HG03025 (cell line): ENCODE data around the gene PPP1R18.
"Not testable (repeated sequence)": the region's sequence is repeated elsewhere in the genome, so short reads cannot be mapped to it uniquely, and the experiment has no call there.

Experiments used
- ATAC-seq: cut with Tn5 transposase; IDR thresholded peaks from one replicate; pipeline ENCODE4 v1.9.1; 2021; ENCODE audit warnings: mild to moderate bottlenecking, moderate library complexity; ENCODE audit not compliant: unreplicated experiment, low FRiP score

The PPP1R18 gene, protein sequence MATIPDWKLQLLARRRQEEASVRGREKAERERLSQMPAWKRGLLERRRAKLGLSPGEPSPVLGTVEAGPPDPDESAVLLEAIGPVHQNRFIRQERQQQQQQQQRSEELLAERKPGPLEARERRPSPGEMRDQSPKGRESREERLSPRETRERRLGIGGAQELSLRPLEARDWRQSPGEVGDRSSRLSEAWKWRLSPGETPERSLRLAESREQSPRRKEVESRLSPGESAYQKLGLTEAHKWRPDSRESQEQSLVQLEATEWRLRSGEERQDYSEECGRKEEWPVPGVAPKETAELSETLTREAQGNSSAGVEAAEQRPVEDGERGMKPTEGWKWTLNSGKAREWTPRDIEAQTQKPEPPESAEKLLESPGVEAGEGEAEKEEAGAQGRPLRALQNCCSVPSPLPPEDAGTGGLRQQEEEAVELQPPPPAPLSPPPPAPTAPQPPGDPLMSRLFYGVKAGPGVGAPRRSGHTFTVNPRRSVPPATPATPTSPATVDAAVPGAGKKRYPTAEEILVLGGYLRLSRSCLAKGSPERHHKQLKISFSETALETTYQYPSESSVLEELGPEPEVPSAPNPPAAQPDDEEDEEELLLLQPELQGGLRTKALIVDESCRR

DNA sequence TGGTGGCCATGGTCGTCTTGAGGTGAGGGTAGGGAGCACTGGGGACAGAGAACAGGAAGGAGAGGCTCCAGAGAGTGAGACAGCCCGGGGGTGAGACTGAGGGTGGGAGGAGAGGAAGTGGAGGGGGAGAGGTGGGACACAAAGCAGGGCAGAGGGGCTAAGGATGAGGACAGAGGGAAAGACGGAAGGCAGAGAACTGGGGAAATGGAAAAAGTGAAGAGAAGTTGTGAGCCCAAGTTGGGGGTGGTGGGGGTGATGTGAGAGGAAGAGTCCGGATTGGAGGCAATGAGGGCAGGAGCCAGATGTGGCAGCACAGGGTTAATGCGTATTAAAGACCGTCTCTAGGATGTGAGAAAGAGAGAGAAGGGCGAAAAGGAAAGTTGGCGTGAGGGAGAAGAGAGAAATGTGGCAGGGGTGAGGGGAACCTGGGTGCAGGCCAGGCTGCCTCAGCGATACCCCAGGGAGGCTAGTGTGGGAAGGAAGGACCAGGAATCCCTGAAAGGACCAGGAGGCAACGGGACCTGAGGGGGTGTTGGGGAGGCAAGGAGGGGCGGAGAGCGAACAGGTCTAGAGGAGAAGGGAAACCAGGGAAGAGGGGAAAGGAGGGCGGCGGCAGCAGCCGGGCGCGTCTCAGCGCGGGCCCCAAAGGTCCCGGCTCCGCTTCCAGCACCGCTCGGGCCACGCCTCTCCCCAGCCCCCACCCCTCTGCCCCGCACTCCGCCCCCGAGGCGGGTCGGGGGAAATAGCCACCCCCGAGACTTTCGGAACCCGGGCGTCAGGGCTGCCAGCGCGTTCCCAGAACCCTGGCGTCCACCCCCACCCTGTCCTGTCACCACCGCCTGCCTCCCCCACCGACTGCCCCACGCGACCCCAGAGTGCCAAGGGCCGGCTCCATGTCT lies at the start of gene PPP1R18:
PPP1R18 (minus strand) TSS at position 637 of the 899 bp plus-strand sequence; CDS start at position 10, 627 bp downstream.
- ATAC-seq = no peak

GRCh38 chr6:30735668-30736314 lies 49.3 kb upstream of the PPP1R18 start:
- no peak for ATAC-seq

DNA sequence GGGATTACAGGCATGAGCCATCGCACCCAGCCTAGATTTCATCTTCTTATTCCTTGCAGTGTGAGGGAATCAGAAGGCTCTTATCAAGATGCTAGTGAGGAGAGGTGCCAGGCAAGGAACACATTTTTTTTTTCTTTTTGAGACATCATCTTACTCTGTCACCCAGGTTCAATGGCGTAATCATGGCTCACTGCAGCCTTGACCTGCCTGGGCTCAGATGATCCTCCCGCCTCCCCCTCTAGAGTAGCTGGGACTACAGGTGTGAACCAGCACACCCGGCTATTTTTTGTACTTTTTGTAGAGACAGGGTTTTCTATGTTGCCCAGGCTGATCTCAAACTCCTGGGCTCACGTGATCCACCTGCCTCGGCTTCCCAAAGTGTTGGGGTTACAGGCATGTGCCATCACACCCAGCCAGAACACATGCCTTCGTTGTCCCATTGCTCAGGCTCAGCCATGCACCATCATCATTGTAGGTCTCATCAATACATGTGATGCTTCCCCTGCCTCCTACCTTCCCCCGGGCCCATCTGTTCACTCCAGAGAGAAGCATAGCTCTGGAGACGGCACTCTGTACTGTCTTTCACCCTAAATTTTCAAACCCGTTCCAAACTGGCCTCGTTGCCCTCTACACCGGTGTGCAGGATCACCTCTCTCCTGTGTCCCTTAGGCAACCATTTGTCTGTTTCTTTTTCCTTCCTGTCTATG lies 45.9 kb upstream of the PPP1R18 start:
- no peak for ATAC-seq

- ATAC-seq = no peak
These were observed 44.4 kb upstream of the PPP1R18 start for GRCh38 chr6:30730601-30731435.

DNA sequence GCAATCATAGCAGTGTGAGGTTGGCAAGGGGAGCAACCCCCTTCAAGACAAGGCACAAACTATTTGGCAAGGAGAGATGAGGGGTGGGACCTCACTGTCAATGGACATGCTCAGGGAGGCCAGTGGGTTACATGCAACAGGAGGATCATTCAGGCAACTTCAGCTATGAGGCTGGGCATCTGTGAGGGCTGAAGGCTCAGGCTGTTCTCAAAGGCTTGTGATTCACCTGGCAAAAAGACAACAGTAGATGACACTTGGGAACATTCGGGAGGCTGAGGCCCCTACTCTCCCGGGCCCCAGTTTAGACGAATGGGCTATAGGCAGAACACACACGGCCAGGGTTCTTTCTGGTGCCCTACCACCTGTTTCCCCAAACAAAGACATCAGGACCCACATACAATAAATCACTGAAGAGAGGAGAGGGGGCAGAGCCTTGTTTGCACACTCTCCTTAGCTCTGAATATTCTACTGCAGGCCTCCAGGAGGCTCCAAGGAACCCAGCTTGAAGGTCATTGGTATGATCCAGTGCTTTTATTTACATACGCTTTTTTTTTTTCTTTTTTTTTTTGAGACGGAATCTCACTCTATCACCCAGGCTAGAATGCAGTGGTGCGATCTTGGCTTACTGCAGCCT lies 41.6 kb upstream of the PPP1R18 start:
- no peak for ATAC-seq

GRCh38 chr6:30726506-30727413 lies 40.3 kb upstream of the PPP1R18 start:
- ATAC-seq = no peak

GRCh38 chr6:30725713-30726505 lies 39.5 kb upstream of the PPP1R18 start:
- ATAC-seq = no peak

GRCh38 chr6:30724906-30725667 lies 38.6 kb upstream of the PPP1R18 start:
- ATAC-seq = no peak

DNA sequence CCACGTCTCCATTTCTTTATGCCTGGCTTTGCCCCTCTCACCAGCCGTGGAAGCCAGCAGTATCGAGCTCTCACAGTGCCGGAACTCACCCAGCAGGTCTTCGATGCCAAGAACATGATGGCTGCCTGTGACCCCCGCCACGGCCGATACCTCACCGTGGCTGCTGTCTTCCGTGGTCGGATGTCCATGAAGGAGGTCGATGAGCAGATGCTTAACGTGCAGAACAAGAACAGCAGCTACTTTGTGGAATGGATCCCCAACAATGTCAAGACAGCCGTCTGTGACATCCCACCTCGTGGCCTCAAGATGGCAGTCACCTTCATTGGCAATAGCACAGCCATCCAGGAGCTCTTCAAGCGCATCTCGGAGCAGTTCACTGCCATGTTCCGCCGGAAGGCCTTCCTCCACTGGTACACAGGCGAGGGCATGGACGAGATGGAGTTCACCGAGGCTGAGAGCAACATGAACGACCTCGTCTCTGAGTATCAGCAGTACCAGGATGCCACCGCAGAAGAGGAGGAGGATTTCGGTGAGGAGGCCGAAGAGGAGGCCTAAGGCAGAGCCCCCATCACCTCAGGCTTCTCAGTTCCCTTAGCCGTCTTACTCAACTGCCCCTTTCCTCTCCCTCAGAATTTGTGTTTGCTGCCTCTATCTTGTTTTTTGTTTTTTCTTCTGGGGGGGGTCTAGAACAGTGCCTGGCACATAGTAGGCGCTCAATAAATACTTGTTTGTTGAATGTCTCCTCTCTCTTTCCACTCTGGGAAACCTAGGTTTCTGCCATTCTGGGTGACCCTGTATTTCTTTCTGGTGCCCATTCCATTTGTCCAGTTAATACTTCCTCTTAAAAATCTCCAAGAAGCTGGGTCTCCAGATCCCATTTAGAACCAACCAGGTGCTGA lies 37.6 kb upstream of the PPP1R18 start:
- ATAC-seq = not testable (repeated sequence)

GRCh38 chr6:30723159-30723842 lies 36.9 kb upstream of the PPP1R18 start:
- not testable (repeated sequence) for ATAC-seq

DNA sequence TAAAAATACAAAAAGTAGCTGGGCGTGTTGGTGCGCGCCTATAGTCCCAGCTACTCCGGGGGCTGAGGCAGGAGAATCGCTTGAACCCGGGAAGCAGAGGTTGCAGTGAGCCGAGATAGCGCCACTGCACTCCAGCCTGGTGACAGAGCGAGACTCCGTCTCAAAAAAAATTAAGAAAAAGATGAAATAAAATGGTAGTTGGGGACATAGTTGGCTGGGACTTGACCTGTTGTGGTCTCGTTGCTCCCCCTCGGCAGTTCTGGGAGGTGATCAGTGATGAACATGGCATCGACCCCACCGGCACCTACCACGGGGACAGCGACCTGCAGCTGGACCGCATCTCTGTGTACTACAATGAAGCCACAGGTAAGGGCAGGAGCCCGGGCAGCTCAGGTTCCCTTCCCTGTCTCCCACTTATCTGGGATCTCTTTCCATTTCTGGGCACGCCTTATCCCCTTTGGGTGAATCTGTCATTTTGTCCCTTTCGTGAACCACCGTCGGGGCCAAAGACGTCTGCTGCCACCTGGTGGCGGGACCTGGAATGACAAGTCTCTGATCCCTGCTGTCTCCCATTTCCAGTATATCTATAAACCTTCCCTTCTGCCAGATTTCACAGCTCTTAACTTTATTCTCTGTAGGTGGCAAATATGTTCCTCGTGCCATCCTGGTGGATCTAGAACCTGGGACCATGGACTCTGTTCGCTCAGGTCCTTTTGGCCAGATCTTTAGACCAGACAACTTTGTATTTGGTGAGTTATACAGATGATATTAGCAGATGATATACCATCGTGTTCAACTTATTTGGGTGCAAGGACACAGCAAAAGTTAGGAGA lies 36.1 kb upstream of the PPP1R18 start:
- ATAC-seq = no peak

- ATAC-seq = not testable (repeated sequence)
These were observed 35.5 kb upstream of the PPP1R18 start for GRCh38 chr6:30722025-30722279.

DNA sequence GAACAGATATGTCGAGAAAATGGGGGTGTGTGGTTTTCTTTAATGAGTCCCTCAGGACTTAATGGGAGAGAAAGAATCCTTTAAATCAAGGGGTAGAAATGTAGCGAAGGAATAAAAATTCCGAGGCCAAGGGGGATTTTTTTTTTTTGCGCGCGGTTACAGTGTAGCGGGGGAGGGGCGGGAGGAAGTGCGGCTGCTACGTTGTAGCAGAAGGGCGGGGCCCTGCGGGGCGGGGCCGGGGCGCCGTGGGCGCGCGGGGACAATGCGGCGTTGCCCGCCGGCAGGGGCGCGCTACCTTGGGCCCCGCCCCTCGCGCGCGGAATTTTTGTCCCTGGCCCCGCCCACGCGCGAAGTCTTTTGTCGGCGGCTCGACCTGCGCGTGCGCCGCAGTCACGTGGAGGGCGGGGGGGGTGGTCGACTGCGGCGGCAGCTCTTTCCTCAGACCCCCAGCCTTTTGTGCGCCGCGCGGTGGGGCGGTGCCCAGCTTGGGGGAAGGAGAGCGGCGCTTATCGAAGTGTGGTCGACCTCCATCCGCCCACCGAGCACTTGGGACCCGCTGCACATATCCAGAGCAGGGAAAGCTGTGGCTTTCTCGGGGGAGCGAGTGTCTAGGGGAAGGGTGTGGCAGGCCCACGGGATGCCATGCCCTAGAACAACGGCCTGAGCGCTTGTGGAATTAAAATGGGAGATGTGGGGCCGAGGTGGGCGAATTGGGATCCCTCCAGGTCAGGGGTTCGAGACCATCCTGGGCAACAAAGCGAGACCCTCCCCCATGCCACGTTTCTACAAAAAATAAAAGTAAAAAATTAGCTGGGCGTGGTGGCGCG lies 35.0 kb upstream of the PPP1R18 start:
- ATAC-seq = peak; percentile 26
